KMS-11 (cell line): ENCODE results near the gene CHD5.

Experiments
- H2AFZ ChIP-seq: fragments of 200-600 bp; sonication (generic); 2 replicates; pipeline ENCODE4 v1.6.1; 2016; ENCODE audit warnings: antibody characterized with exemption, mixed run types, low read depth
- H3K27ac ChIP-seq: fragments of 200-600 bp; sonication (generic); 2 replicates; pipeline ENCODE4 v1.6.1; 2016; ENCODE audit warnings: mild to moderate bottlenecking, mixed run types
- H3K27me3 ChIP-seq: fragments of 200-600 bp; sonication (generic); 2 replicates; pipeline ENCODE4 v1.6.1; 2017; ENCODE audit warnings: mild to moderate bottlenecking, low read depth, mixed run types, moderate library complexity; ENCODE audit not compliant: insufficient read depth
- H3K36me3 ChIP-seq: fragments of 200-600 bp; sonication (generic); 2 replicates; pipeline ENCODE4 v1.6.1; 2017; ENCODE audit warnings: mild to moderate bottlenecking, mixed run types; ENCODE audit not compliant: insufficient read depth
- H3K4me1 ChIP-seq: fragments of 200-600 bp; sonication (generic); 2 replicates; pipeline ENCODE4 v1.6.1; 2016; ENCODE audit warnings: mild to moderate bottlenecking, low read depth, mixed run types; ENCODE audit not compliant: poor library complexity, severe bottlenecking
- H3K4me2 ChIP-seq: fragments of 200-600 bp; sonication (generic); 2 replicates; pipeline ENCODE4 v1.7.0; 2016; ENCODE audit warnings: mild to moderate bottlenecking, mixed run types
- H3K4me3 ChIP-seq: fragments of 200-600 bp; sonication (generic); IDR thresholded peaks from 2 replicates; pipeline ENCODE4 v1.6.1; 2017; ENCODE audit warnings: low read depth, low read length, mixed read lengths; ENCODE audit not compliant: insufficient read depth
- H3K79me2 ChIP-seq: fragments of 200-600 bp; sonication (generic); 2 replicates; pipeline ENCODE4 v1.6.1; 2016; ENCODE audit warnings: low read depth, mixed run types; ENCODE audit not compliant: insufficient read depth
- H3K9ac ChIP-seq: fragments of 200-600 bp; sonication (generic); 2 replicates; pipeline ENCODE4 v1.6.1; 2016; ENCODE audit warnings: mild to moderate bottlenecking, mixed run types
- H4K20me1 ChIP-seq: fragments of 200-600 bp; sonication (generic); 2 replicates; pipeline ENCODE4 v1.6.1; 2016; ENCODE audit warnings: mild to moderate bottlenecking, mixed run types; ENCODE audit not compliant: insufficient read depth
- CTCF ChIP-seq: fragments of 200-600 bp; sonication (generic); conservative IDR thresholded peaks from 2 replicates; pipeline ENCODE4 v1.6.1; 2017; ENCODE audit warnings: low read depth, mild to moderate bottlenecking, antibody characterized with exemption, low read length, moderate library complexity, mixed read lengths

CHD5 gene

GRCh38 chr1:6163191-6163972 is 16.7 kb downstream of the CHD5 start:
- Histone ChIP-seq H3K79me2 (no peaks in the 10 kb centered on the region), H2AFZ (no peak overlapping the region), H3K4me1 (no peaks in the 10 kb centered on the region), H3K36me3 (no peaks in the 10 kb centered on the region), H4K20me1 (no peaks in the 10 kb centered on the region), H3K4me2 (no peak overlapping the region), H3K9ac (no peak overlapping the region), H3K4me3 (no peak overlapping the region), H3K27ac (no peak overlapping the region), H3K27me3 (peaks cover 96% of the 10 kb centered on the region)
- TF ChIP-seq CTCF = no peak

DNA sequence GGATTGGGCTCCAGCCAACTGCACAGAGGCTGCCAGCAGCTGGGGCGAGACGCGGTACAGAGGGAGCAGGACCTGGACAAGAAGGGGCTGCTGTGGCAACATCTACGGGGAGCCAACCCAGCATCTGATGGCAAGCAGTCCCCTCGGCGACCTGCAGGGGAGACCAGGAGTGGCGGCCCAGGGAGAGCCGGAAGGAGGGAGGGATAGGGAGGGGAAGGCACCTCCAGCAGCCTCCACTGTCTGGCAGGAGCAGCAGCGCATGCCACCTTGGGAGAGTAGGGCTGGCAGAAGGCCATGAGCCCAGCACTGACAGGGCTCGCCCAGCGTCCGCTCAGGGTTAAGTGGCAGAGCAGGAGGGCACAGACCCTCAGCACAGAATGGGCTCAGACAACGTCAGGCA is 17.3 kb downstream of the CHD5 start:
- TF ChIP-seq CTCF = 0 out of 2 replicates have a peak, but pooled peaks have one; percentile 19
- no peak overlapping the region for H3K4me3 ChIP-seq
- H3K4me1 ChIP-seq = no peaks in the 10 kb centered on the region
- H4K20me1 ChIP-seq = no peaks in the 10 kb centered on the region
- no peak overlapping the region for H3K27ac ChIP-seq
- no peak overlapping the region for H3K4me2 ChIP-seq
- peaks cover 96% of the 10 kb centered on the region for H3K27me3 ChIP-seq
- no peaks in the 10 kb centered on the region for H3K36me3 ChIP-seq
- H3K9ac ChIP-seq = no peak overlapping the region
- H3K79me2 ChIP-seq = no peaks in the 10 kb centered on the region
- no peak overlapping the region for H2AFZ ChIP-seq

GRCh38 chr1:6162341-6162740 is 17.8 kb downstream of the CHD5 start:
- TF ChIP-seq CTCF = no peak

DNA sequence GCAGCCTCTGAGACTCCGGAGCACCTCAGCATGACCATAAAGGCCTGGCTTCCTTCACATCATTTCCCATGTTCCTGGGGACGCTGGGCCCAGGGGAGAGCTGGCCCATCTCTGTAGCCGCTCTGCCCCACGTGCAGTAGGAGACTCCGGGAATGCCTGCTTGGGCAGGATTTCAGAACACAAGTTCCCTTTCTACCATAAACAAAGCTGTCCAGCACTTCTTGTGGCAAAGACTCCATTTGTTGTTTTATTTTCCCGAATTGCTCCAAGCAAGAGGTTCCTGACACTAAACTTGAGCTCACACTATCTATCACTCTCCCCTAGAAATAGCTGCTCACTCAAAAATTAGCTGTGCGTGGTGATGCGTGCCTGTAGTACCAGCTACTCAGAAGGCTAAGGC is 21.9 kb downstream of the CHD5 start:
- no peak for TF ChIP-seq CTCF
- Histone ChIP-seq H3K27ac (no peak overlapping the region), H3K79me2 (no peaks in the 10 kb centered on the region), H3K4me1 (no peaks in the 10 kb centered on the region), H3K36me3 (no peaks in the 10 kb centered on the region), H3K4me2 (no peak overlapping the region), H2AFZ (no peak overlapping the region), H3K9ac (no peak overlapping the region), H3K27me3 (peaks cover 94% of the 10 kb centered on the region), H4K20me1 (no peaks in the 10 kb centered on the region), H3K4me3 (no peak overlapping the region)

More at GRCh38 chr1:6162341-6162740, 17.8 kb downstream of the CHD5 start:
- Histone ChIP-seq H2AFZ (no peak overlapping the region), H3K4me3 (no peak overlapping the region), H3K9ac (no peak overlapping the region), H3K27me3 (peaks cover 96% of the 10 kb centered on the region), H3K4me2 (no peak overlapping the region), H3K4me1 (no peaks in the 10 kb centered on the region), H3K36me3 (no peaks in the 10 kb centered on the region), H3K27ac (no peak overlapping the region), H3K79me2 (no peaks in the 10 kb centered on the region), H4K20me1 (no peaks in the 10 kb centered on the region)
